Mucosa of descending colon (tissue), 3 donors: ENCODE data around the gene ZDHHC11B. TPM values are rescaled to one million over a fixed set of nuclear protein-coding genes. Genes with fewer than 3 reads are reported as not detected.
A peak's percentile ranks its signal among the peaks of the same experiment; 100 is the strongest.
"Not testable (repeated sequence)": the region's sequence is repeated elsewhere in the genome, so short reads cannot be mapped to it uniquely, and the experiment has no call there.

Experiments
- ATAC-seq: fragments of 200-7000 bp; cut with Tn5 transposase; one replicate; pipeline ENCODE4 v1.9.1; 2020; ENCODE audit warnings: mild to moderate bottlenecking, moderate library complexity
- DNase-seq, 3 donors: peaks; one replicate each; pipeline ENCODE4 v3.0.0-alpha.2; 2020
- H3K36me3 ChIP-seq: fragments of 200-600 bp; one replicate; pipeline ENCODE4 v1.8.0; 2021; ENCODE audit warnings: low read depth, mild to moderate bottlenecking
- H3K4me1 ChIP-seq: fragments of 200-600 bp; one replicate; pipeline ENCODE4 v1.8.0; 2021; ENCODE audit warnings: low read depth, mild to moderate bottlenecking
- H3K4me3 ChIP-seq: fragments of 200-600 bp; one replicate; pipeline ENCODE4 v1.8.0; 2021; ENCODE audit warnings: mild to moderate bottlenecking
- H3K9me3 ChIP-seq: fragments of 200-600 bp; one replicate; pipeline ENCODE4 v1.8.0; 2021; ENCODE audit warnings: mild to moderate bottlenecking
- intact Hi-C, 2 donors: fragments of 100-400 bp; cut with DNase I in 1 of 2; cut with micrococcal nuclease in 1 of 2; formaldehyde crosslinking; loops; one replicate each; pipeline versions ENCODE4 v1.11.0 to v1.11.1; 2022; cut with DNase I, micrococcal nuclease
- total RNA-seq, 3 donors: library from RNA; stranded (reverse); fragmentation: NEBNext Ultra II Directional in 2 of 3; extraction: Animal tissue kit (Norgen Biotek cat#: 25700) in 2 of 3; gene quantifications; one replicate each; pipeline versions ENCODE4 v1.2.1 to v1.2.4, GENCODE V29; 2021 to 2023
- TF ChIP-seq, protein P1 (sequence below): fragments of 200-600 bp; IDR thresholded peaks from one replicate; pipeline ENCODE4 v1.8.0; 2022; ENCODE audit warnings: antibody characterized with exemption, mild to moderate bottlenecking
- donor health status: DM: no; HTN: no; CAD: no; lungs with moderate emphysema.
- donor health status: DM: no; HTN: no; CAD: no.
- donor health status: DM: no; HTN: yes; CAD: no.

ZDHHC11B gene
- total RNA-seq, 3 donors from 2014 or later: 0.41 to 6.4 (median 4.6) TPM

DNA sequence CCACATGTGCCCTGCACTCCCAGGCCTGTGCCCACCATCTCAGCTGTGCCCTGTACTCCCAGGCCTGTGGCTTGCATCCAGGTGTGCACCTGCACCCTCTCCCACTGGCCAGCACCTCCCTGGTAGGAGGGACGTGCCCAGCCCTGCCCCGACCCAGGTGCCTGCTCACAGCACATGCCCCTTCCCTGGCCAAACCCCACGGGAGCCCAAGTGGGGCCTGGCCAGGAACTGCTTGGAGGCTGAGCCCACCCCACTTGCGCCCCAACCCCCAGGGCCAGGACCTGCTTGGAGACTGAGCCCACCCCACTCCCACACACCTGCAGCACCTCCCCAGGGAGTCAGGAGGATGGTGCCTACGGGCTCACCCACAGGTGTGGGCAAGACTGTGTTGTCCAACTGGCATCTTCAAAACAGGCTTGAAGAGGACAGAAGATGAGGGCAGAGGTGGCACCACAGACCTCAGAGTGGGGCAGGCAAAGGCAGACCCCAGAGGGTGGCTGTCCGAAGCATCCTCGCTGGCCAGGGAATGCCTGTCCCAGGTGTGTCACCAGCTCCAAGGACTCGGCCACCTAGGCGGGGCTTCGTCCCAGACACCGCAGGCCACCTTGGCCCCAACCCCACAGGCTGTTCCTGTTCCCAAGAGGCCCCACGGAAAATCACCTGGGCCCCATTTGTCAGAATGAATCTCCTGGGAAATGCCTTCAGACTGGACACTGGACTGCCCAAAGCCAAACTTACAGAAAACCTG is 10.8 kb downstream of the ZDHHC11B start:
- no peaks in the 10 kb centered on the region for H3K9me3 ChIP-seq
- H3K36me3 ChIP-seq: no peaks in the 10 kb centered on the region
- H3K4me3 ChIP-seq: no peak overlapping the region
- TF ChIP-seq, protein P1, sequence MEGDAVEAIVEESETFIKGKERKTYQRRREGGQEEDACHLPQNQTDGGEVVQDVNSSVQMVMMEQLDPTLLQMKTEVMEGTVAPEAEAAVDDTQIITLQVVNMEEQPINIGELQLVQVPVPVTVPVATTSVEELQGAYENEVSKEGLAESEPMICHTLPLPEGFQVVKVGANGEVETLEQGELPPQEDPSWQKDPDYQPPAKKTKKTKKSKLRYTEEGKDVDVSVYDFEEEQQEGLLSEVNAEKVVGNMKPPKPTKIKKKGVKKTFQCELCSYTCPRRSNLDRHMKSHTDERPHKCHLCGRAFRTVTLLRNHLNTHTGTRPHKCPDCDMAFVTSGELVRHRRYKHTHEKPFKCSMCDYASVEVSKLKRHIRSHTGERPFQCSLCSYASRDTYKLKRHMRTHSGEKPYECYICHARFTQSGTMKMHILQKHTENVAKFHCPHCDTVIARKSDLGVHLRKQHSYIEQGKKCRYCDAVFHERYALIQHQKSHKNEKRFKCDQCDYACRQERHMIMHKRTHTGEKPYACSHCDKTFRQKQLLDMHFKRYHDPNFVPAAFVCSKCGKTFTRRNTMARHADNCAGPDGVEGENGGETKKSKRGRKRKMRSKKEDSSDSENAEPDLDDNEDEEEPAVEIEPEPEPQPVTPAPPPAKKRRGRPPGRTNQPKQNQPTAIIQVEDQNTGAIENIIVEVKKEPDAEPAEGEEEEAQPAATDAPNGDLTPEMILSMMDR: no peak
- no peak for ATAC-seq
- DNase-seq: peak in 1 of 3 donors; percentile 20
- H3K4me1 ChIP-seq: no peaks in the 10 kb centered on the region
- intact Hi-C loops: no loop called here

DNA sequence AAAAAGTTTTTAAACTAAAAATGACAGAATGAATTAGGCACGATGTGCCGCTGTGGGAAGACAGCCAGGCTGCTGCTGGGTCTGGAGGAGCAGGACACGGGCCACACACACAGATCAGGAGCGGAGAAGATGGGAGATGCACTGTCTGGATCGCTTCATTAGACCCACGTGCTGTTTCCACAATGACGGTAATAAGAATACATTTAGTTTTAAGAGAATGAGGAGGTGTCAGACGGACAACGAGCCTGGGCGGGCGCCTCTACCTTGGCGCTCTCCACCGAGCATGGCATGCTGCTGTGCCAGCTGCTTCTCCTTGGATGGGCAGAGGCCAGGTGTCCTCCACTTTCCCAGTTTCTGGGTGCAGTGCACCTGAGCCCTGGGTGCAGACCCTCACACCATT is 11.6 kb downstream of the ZDHHC11B start:
- DNase-seq: peak in 1 of 3 donors; percentile 11
- H3K4me1 ChIP-seq, intact Hi-C loops, H3K9me3 ChIP-seq, H3K36me3 ChIP-seq, H3K4me3 ChIP-seq, ATAC-seq: not testable (repeated sequence)

DNA sequence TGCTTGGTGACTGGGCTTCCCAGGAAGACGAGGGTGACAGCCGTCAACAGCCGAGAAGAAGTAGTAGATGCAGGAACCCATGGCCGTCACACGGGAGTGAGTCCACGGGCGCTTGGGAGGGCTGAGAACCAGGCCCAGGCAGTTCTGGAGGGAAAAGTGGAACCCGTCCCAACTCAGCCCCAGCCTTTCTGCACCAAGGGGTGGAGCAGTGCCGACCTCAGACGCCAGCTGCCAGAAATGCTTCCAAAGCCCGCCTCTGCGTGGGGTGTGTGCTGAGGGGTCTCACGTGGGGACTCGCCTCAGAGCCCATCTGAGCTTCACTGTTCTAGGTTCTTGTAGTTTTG is 12.0 kb downstream of the ZDHHC11B start:
- H3K4me1 ChIP-seq, H3K4me3 ChIP-seq, ATAC-seq, H3K9me3 ChIP-seq, DNase-seq, H3K36me3 ChIP-seq, intact Hi-C loops: not testable (repeated sequence)

DNA sequence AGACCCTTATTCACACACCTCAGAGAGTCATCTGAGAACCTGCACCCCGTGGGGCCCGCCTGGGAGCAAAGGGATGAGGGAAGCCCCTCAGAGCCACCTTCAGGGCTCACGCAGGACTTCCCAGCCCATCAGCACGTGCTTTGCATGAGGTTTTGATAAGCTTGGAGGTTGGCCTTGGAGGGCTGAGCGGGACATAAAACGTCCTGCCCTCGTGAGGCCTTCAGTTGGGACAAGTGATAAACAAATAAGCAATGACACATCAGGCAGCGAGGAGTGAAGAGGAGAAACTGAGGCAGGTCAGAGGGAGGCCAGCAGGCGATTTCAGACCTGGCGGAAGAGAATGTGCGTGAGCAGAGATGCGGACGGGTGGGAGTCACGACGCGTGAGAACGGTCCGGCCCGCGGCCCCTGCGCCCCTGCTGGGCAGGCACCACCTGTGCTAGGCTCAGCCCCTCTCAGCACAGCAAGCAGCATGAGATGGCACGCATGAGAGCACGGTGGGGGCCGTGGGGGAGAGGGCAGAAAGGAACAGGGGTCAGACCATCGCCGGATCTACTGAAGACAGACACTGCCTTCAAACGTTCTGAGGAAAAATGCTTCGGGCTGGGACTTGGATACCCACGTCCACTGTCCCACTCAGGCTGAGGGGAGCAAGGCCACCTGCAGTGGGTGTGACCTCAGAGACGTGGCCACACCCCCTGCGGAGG is 12.5 kb downstream of the ZDHHC11B start:
- ATAC-seq, H3K36me3 ChIP-seq, DNase-seq, H3K4me3 ChIP-seq, intact Hi-C loops, H3K4me1 ChIP-seq, H3K9me3 ChIP-seq: not testable (repeated sequence)

DNA sequence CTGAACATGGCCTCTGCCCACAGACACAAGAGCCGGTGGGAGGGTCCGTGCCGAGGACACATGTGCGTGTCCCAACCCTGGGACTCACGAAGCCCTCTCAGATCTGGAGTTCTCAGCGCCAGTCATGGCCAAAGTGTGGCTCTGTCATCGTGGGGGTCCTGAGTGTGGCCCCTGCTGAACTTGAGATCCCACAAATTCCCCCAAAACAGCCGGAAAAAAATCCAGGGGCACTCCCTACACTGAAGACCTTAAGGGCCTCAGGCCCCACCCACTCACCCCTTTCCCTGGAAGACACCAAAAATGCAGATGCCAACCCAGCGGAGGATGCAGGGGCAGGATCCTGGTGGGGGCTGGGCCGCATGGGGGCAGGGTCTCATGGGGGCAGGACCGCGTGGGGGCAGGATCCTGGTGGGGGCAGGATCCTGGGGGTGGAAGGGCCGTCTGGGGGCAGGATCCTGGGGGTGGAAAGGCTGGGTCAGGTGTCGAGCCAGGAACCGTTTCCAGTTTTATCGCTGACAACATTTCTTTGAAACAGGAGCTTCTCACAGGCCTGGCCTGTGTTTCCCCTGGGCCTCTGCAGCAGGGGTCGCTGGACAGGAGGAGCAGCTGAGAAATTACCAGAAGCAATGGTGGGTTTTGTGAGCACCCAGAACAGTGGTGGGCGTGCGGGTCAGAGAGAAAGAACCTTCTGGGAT is 13.3 kb downstream of the ZDHHC11B start:
- H3K9me3 ChIP-seq, H3K4me3 ChIP-seq, H3K36me3 ChIP-seq, intact Hi-C loops, ATAC-seq, H3K4me1 ChIP-seq: not testable (repeated sequence)
- DNase-seq: peak in 1 of 3 donors; percentile 12

DNA sequence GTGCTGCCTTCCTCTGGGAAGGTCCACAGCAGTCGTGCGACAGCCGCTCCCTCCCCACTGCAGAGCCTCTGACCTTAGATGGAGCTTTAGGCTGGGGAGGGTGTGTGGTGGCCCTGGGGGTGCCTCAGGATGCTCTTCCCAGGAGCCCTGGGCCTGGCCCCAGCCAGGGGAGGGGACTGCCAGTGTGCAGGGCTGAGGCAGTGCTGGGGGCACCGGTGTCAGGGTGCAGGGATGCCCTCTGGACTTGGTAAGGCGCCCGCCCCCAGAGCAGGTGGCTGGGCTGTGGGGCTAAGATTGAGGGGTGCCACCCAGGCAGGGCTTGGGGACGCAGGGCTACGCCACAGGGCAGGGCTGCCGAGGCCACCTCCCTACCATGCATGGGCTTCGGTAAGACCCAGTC is 13.9 kb downstream of the ZDHHC11B start:
- H3K36me3 ChIP-seq, H3K4me1 ChIP-seq, ATAC-seq, H3K4me3 ChIP-seq, H3K9me3 ChIP-seq, intact Hi-C loops: not testable (repeated sequence)
- DNase-seq: peak in 1 of 3 donors; percentile 2

DNA sequence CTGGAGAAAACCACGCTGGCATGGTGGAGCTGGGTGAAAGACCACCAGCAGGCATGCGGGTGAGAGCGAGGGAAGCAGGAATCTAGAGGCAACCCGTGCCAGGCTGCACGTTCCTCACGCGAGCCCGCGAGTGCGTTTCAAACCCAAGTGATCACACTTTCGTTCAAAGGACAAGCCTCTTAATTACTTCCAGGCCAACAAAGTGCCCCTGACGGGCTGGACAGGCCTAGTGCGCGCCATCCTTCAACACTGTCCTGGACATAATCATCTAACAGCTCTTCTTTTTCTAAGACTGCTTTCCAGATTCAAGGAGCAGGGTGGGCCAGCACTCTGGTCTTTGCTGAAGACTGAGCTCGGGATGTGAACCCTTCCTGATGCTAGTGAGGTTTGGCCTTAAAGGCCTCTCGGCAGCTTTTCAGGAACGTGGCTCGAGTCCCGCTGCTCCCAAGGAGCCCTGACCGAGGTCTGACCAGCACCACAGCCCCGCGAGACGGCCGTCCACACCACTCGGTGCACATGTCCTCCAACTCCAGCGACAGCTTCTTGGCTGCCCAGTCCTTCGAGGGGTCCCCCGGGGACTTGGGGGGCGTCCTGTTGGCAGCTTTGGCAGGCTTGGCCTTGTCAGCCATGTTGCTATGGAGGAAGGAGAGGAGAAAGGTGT is 14.9 kb downstream of the ZDHHC11B start:
- DNase-seq: peak in 2 of 3 donors; percentile 7 to 12
- H3K4me1 ChIP-seq, H3K9me3 ChIP-seq, H3K36me3 ChIP-seq, ATAC-seq, H3K4me3 ChIP-seq, intact Hi-C loops: not testable (repeated sequence)

DNA sequence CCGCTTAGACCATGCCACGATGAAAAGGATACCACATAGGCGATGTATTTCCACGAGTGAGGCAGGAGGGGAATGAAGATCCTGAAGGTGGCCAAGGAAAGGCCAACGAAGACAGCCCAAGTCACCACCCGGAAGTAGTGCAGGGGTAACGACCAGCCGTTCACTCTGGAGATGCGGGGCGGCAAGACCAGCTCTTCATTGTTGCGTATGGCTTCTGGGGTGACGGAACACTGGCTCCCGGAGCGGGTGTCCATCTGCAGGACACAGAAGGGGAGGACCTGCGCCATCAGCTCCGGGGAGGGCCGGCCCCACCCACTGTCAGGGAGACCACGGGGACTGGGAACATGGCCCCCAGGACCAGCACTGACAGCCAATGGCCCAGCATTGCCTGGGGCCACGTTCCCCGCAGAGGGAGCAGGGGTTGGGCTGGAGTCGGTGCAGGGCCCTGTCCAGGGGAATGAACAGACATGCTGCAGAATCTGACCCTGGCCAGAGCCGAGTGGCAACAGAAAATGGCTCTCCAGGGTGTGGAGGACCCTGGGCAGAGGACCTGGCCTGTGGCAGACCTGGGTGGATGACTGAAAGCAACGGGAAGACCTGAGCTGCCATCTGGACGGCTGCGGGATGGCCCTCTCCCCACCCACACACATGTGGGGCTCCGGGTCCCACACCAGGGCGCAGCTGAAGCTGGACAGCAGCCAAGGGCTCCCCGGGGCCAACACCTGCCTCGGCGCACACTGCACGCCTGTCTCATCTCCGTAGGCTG is 17.7 kb downstream of the ZDHHC11B start:
- no peaks in the 10 kb centered on the region for H3K36me3 ChIP-seq
- no peak overlapping the region for H3K4me3 ChIP-seq
- intact Hi-C loops: no loop called here
- DNase-seq (no peak), ATAC-seq (no peak)
- H3K4me1 ChIP-seq: no peaks in the 10 kb centered on the region
- H3K9me3 ChIP-seq: no peaks in the 10 kb centered on the region
- TF ChIP-seq, protein P1: no peak
